H9 (cell line): ENCODE measurements around the gene DSTN. TPM values are rescaled to one million over a fixed set of nuclear protein-coding genes. Genes with fewer than 3 reads are reported as not detected.

Experiments used
- DNase-seq: peaks from one replicate; pipeline ENCODE4 v3.0.0-alpha.2; 2017
- H2AFZ ChIP-seq: one replicate; pipeline ENCODE4 v1.6.1; 2013; ENCODE audit warnings: mild to moderate bottlenecking, low read length, control low read depth, moderate library complexity
- H2AK5ac ChIP-seq: 2 replicates; pipeline ENCODE4 v1.6.1; 2013; ENCODE audit warnings: low read length, control low read depth, mixed read lengths; ENCODE audit not compliant: insufficient read length
- H2BK120ac ChIP-seq: one replicate; pipeline ENCODE4 v1.6.1; 2013; ENCODE audit warnings: low read depth, mild to moderate bottlenecking, low read length, control low read depth, inconsistent platforms; ENCODE audit not compliant: poor library complexity, severe bottlenecking
- H2BK12ac ChIP-seq: 2 replicates; pipeline ENCODE4 v1.6.1; 2013; ENCODE audit warnings: low read length, control low read depth, mixed read lengths, low read depth; ENCODE audit not compliant: insufficient read length
- H2BK15ac ChIP-seq: 2 replicates; pipeline ENCODE4 v1.6.1; 2013; ENCODE audit warnings: low read depth, low read length, control low read depth
- H2BK20ac ChIP-seq: one replicate; pipeline ENCODE4 v1.6.1; 2013; ENCODE audit warnings: low read depth, mild to moderate bottlenecking, low read length, control low read depth, inconsistent platforms; ENCODE audit not compliant: poor library complexity, severe bottlenecking
- H2BK5ac ChIP-seq: 2 replicates; pipeline ENCODE4 v1.6.1; 2013; ENCODE audit warnings: low read length, control low read depth, mixed read lengths; ENCODE audit not compliant: insufficient read length
- H3K14ac ChIP-seq: 2 replicates; pipeline ENCODE4 v1.6.1; 2013; ENCODE audit warnings: low read length, control low read depth; ENCODE audit not compliant: insufficient read depth
- H3K18ac ChIP-seq: 2 replicates; pipeline ENCODE4 v1.6.1; 2013; ENCODE audit warnings: low read depth, mild to moderate bottlenecking, mixed read lengths, low read length, control low read depth; ENCODE audit not compliant: insufficient read length
- H3K23ac ChIP-seq: 2 replicates; pipeline ENCODE4 v1.6.1; 2013; ENCODE audit warnings: low read length, control low read depth, mixed read lengths, low read depth; ENCODE audit not compliant: insufficient read length
- H3K23me2 ChIP-seq: 2 replicates; pipeline ENCODE4 v1.6.1; 2013; ENCODE audit warnings: low read depth, mild to moderate bottlenecking, mixed read lengths, low read length, control low read depth; ENCODE audit not compliant: insufficient read length, poor library complexity, severe bottlenecking
- H3K27ac ChIP-seq: 2 replicates; pipeline ENCODE4 v1.5.1; 2013; ENCODE audit warnings: low read length, control low read depth, mixed read lengths, low read depth; ENCODE audit not compliant: insufficient read length
- H3K27me3 ChIP-seq: 2 replicates; pipeline ENCODE4 v1.6.1; 2013; ENCODE audit warnings: low read length, control low read depth, inconsistent platforms; ENCODE audit not compliant: insufficient read depth
- H3K4ac ChIP-seq: 2 replicates; pipeline ENCODE4 v1.6.1; 2013; ENCODE audit warnings: low read depth, mild to moderate bottlenecking, control low read depth, inconsistent platforms, low read length, moderate library complexity
- H3K4me1 ChIP-seq: 2 replicates; pipeline ENCODE4 v1.6.1; 2013; ENCODE audit warnings: low read length, control low read depth, inconsistent platforms; ENCODE audit not compliant: insufficient read depth
- H3K4me2 ChIP-seq: 2 replicates; pipeline ENCODE4 v1.6.1; 2013; ENCODE audit warnings: low read length, control low read depth, mixed read lengths; ENCODE audit not compliant: insufficient read length, insufficient read depth
- H3K56ac ChIP-seq: 2 replicates; pipeline ENCODE4 v1.6.1; 2013; ENCODE audit warnings: low read depth, mild to moderate bottlenecking, mixed read lengths, low read length, control low read depth; ENCODE audit not compliant: insufficient read length
- H3K79me1 ChIP-seq: 2 replicates; pipeline ENCODE4 v1.6.1; 2013; ENCODE audit warnings: low read depth, mild to moderate bottlenecking, moderate library complexity, low read length, control low read depth, inconsistent platforms; ENCODE audit not compliant: insufficient read depth, poor library complexity, severe bottlenecking
- H3K79me2 ChIP-seq: 2 replicates; pipeline ENCODE4 v1.6.1; 2013; ENCODE audit warnings: low read length, control low read depth, inconsistent platforms; ENCODE audit not compliant: insufficient read depth
- H3K9ac ChIP-seq: 2 replicates; pipeline ENCODE4 v1.6.1; 2013; ENCODE audit warnings: low read length, control low read depth, mixed read lengths; ENCODE audit not compliant: insufficient read length; ENCODE audit errors: extremely low read depth
- H3K9me3 ChIP-seq: one replicate; pipeline ENCODE4 v1.6.1; 2013; ENCODE audit warnings: low read depth, low read length, inconsistent platforms; ENCODE audit not compliant: control insufficient read depth
- H3T11ph ChIP-seq: one replicate; pipeline ENCODE4 v1.6.1; 2013; ENCODE audit warnings: mild to moderate bottlenecking, low read length, control low read depth, inconsistent platforms
- H4K20me1 ChIP-seq: one replicate; pipeline ENCODE4 v1.6.1; 2013; ENCODE audit not compliant: control insufficient read depth, insufficient read length, insufficient read depth
- H4K5ac ChIP-seq: 2 replicates; pipeline ENCODE4 v1.6.1; 2013; ENCODE audit warnings: low read depth, mild to moderate bottlenecking, mixed read lengths, low read length, control low read depth; ENCODE audit not compliant: insufficient read length
- H4K8ac ChIP-seq: replicated peaks from 2 replicates; pipeline ENCODE4 v1.6.1; 2013; ENCODE audit warnings: low read length, control low read depth, mixed read lengths, low read depth; ENCODE audit not compliant: insufficient read length
- H4K91ac ChIP-seq: 2 replicates; pipeline ENCODE4 v1.6.1; 2013; ENCODE audit warnings: low read depth, mild to moderate bottlenecking, moderate library complexity, mixed read lengths, low read length, control low read depth; ENCODE audit not compliant: insufficient read length
- H3K27ac Mint-ChIP-seq, 3 experiments: 2 replicates in 2 of 3; 3 replicates in 1 of 3; pipeline ENCODE4 v1.8.0; 2020 to 2021; ENCODE audit warnings: mixed read lengths in 3 of 3, mild to moderate bottlenecking in 1 of 3, moderate library complexity in 1 of 3
- H3K27me3 Mint-ChIP-seq: 2 replicates; pipeline ENCODE4 v1.8.0; 2021; ENCODE audit warnings: low read depth, mild to moderate bottlenecking, moderate library complexity, mixed read lengths
- H3K36me3 Mint-ChIP-seq, 3 experiments: 2 replicates in 2 of 3; 3 replicates in 1 of 3; pipeline ENCODE4 v1.8.0; 2020 to 2021; ENCODE audit warnings: low read depth in 3 of 3, mixed read lengths in 3 of 3; ENCODE audit not compliant: insufficient read depth in 1 of 3
- H3K4me1 Mint-ChIP-seq, 2 experiments: 2 replicates each; pipeline ENCODE4 v1.8.0; 2020; ENCODE audit warnings: mixed read lengths in 2 of 2
- H3K4me3 Mint-ChIP-seq, 2 experiments: 2 replicates in 1 of 2; 3 replicates in 1 of 2; pipeline ENCODE4 v1.8.0; 2020 to 2021; ENCODE audit warnings: mild to moderate bottlenecking in 2 of 2, mixed read lengths in 2 of 2, moderate library complexity in 1 of 2
- H3K9me3 Mint-ChIP-seq, 2 experiments: 2 replicates in 1 of 2; 3 replicates in 1 of 2; pipeline ENCODE4 v1.8.0; 2020; ENCODE audit warnings: mild to moderate bottlenecking in 2 of 2, mixed read lengths in 2 of 2, moderate library complexity in 1 of 2
- CTCF ChIP-seq: fragments of 200-600 bp; sonication (generic); conservative IDR thresholded peaks from 3 replicates; pipeline ENCODE4 v1.8.0; 2021; ENCODE audit warnings: antibody characterized with exemption, mild to moderate bottlenecking
- WGBS: extraction: QIAGEN DNeasy Blood & Tissue Kit; methylation state at CpG from one replicate; pipeline ENCODE4 v1.1.7; 2013; ENCODE audit warnings: missing lambda C conversion rate, low lambda C conversion rate, mixed read lengths; ENCODE audit not compliant: insufficient read length; ENCODE audit errors: extremely low coverage; 5-methylcytosine and 5-hydroxymethylcytosine counted together
- total RNA-seq: library from RNA; stranded (reverse); gene quantifications from 2 replicates; pipeline ENCODE4 v1.2.1, GENCODE V29; 2021

The DSTN gene
- total RNA-seq, 1 experiment from 2014 or later, result 145 TPM

GRCh38 chr20:17576215-17576614, 6.3 kb downstream of the DSTN start:
- no peak overlapping the region for H3K4ac ChIP-seq
- no peak overlapping the region for H4K91ac ChIP-seq
- H3K79me1 ChIP-seq, result peaks cover 4% of the 10 kb centered on the region
- H2BK12ac ChIP-seq, result no peak overlapping the region
- no peak overlapping the region for H3K18ac ChIP-seq
- H3T11ph ChIP-seq, result no peak overlapping the region
- no peaks in the 10 kb centered on the region for H3K27me3 Mint-ChIP-seq
- H3K23ac ChIP-seq, result no peak overlapping the region
- peaks cover 28% of the 10 kb centered on the region; the same call in 1 of the 2 replicates for H3K79me2 ChIP-seq
- no peak overlapping the region for H3K27ac ChIP-seq
- no peak overlapping the region for H3K9ac ChIP-seq
- peaks cover 0 to 4% (median 4%) of the 10 kb centered on the region in 3 experiments; a peak in 2 of 7 replicates for H3K36me3 Mint-ChIP-seq
- no peak overlapping the region for H2AK5ac ChIP-seq
- peaks cover 51 to 55% of the 10 kb centered on the region in 2 experiments for H3K4me1 Mint-ChIP-seq
- H3K4me1 ChIP-seq, result peaks cover 10% of the 10 kb centered on the region; the same call in 1 of the 2 replicates
- H3K27me3 ChIP-seq, result no peaks in the 10 kb centered on the region
- DNase-seq, result no peak
- no peaks in the 10 kb centered on the region for H4K20me1 ChIP-seq
- H3K14ac ChIP-seq, result no peak overlapping the region
- H3K4me2 ChIP-seq, result no peak overlapping the region
- H2BK5ac ChIP-seq, result no peak overlapping the region
- TF ChIP-seq CTCF, result no peak
- peak overlapping the region in 1 of 3 experiments; percentile 36; a peak in 1 of 7 replicates for H3K27ac Mint-ChIP-seq
- H4K8ac ChIP-seq, result no peak overlapping the region
- no peak overlapping the region for H4K5ac ChIP-seq
- no peaks in the 10 kb centered on the region for H3K23me2 ChIP-seq
- no peak overlapping the region for H3K56ac ChIP-seq
- H2AFZ ChIP-seq, result no peak overlapping the region
- H2BK20ac ChIP-seq, result no peak overlapping the region
- H2BK120ac ChIP-seq, result no peak overlapping the region
- H3K9me3 ChIP-seq, result no peaks in the 10 kb centered on the region
- H2BK15ac ChIP-seq, result no peak overlapping the region
- H3K4me3 Mint-ChIP-seq, result no peak overlapping the region
- H3K9me3 Mint-ChIP-seq, result no peaks in the 10 kb centered on the region
- WGBS, result no CpG with 5 or more reads among the region's 8 CpGs
